ENCODE measurements around the gene ULK1. TPM values are rescaled to one million over a fixed set of nuclear protein-coding genes. Genes with fewer than 3 reads are reported as not detected.

ULK1 gene
- total RNA-seq, 1 donor from 2014 or later, result 21.3 TPM

GRCh38 chr12:131905630-131906091 lies 11.2 kb downstream of the ULK1 start:
- intact Hi-C loops (cut with micrococcal nuclease), result no loop called here

- intact Hi-C loops (cut with micrococcal nuclease), result no loop called here
These were observed 13.1 kb downstream of the ULK1 start for GRCh38 chr12:131907379-131908091.

- intact Hi-C loops (cut with micrococcal nuclease), result no loop called here
These were observed 14.0 kb downstream of the ULK1 start for GRCh38 chr12:131908092-131909080.

GRCh38 chr12:131909081-131909751 lies 14.8 kb downstream of the ULK1 start:
- intact Hi-C loops (cut with micrococcal nuclease), result no loop called here

GRCh38 chr12:131909752-131910219 lies 15.4 kb downstream of the ULK1 start:
- intact Hi-C loops (cut with micrococcal nuclease), result no loop called here

GRCh38 chr12:131910302-131911027 lies 16.0 kb downstream of the ULK1 start:
- intact Hi-C loops (cut with micrococcal nuclease), result no loop called here

GRCh38 chr12:131911028-131911650 lies 16.7 kb downstream of the ULK1 start:
- intact Hi-C loops (cut with micrococcal nuclease), result no loop called here

- intact Hi-C loops (cut with micrococcal nuclease), result no loop called here
These were observed 17.5 kb downstream of the ULK1 start for GRCh38 chr12:131911851-131912477.

- intact Hi-C loops (cut with micrococcal nuclease), result no loop called here
These were observed 18.3 kb downstream of the ULK1 start for GRCh38 chr12:131912518-131913274.

GRCh38 chr12:131913666-131914065 lies 19.2 kb downstream of the ULK1 start:
- intact Hi-C loops (cut with micrococcal nuclease), result no loop called here

GRCh38 chr12:131914179-131914702 lies 19.8 kb downstream of the ULK1 start:
- intact Hi-C loops (cut with micrococcal nuclease), result no loop called here

GRCh38 chr12:131915000-131915689 lies 20.7 kb downstream of the ULK1 start:
- intact Hi-C loops (cut with micrococcal nuclease), result no loop called here

GRCh38 chr12:131915823-131916222 lies 21.4 kb downstream of the ULK1 start:
- intact Hi-C loops (cut with micrococcal nuclease), result no loop called here

GRCh38 chr12:131916306-131917138 lies 22.1 kb downstream of the ULK1 start:
- intact Hi-C loops (cut with micrococcal nuclease), result no loop called here

GRCh38 chr12:131917139-131917710 lies 22.8 kb downstream of the ULK1 start:
- intact Hi-C loops (cut with micrococcal nuclease), result no loop called here

- intact Hi-C loops (cut with micrococcal nuclease), result no loop called here
These were observed 23.4 kb downstream of the ULK1 start for GRCh38 chr12:131917711-131918306.
